GM06990 (cell line): ENCODE data around the gene SLC22A4.

Source experiments
- DNase-seq: peaks from one replicate; pipeline ENCODE4 v3.0.0-alpha.2; 2011; ENCODE audit not compliant: insufficient read length; ENCODE audit errors: extremely low read depth
- H3K27me3 ChIP-seq: replicated peaks from 2 replicates; pipeline ENCODE4 v1.6.0; 2011; ENCODE audit warnings: low read length; ENCODE audit not compliant: control insufficient read depth, insufficient read depth
- H3K36me3 ChIP-seq: 2 replicates; pipeline ENCODE4 v1.5.1; 2011; ENCODE audit warnings: low read length; ENCODE audit not compliant: control insufficient read depth, insufficient read depth
- H3K4me3 ChIP-seq: replicated peaks from 2 replicates; pipeline ENCODE4 v1.5.1; 2011; ENCODE audit warnings: low read depth, mild to moderate bottlenecking, control low read depth, low read length
- CTCF ChIP-seq: IDR thresholded peaks from 2 replicates; pipeline ENCODE4 v1.5.1; 2011; ENCODE audit warnings: low read length, control low read depth, mild to moderate bottlenecking, inconsistent platforms; ENCODE audit not compliant: insufficient read depth, poor library complexity, severe bottlenecking

The SLC22A4 gene

GRCh38 chr5:132260714-132261551 is 33.3 kb upstream of the SLC22A4 start:
- Histone ChIP-seq H3K27me3 (no peaks in the 10 kb centered on the region; the same call in 1 of the 2 replicates), H3K36me3 (no peaks in the 10 kb centered on the region), H3K4me3 (no peak overlapping the region)
- no peak for DNase-seq
- no peak for TF ChIP-seq CTCF

GRCh38 chr5:132261881-132262845 is 32.0 kb upstream of the SLC22A4 start:
- TF ChIP-seq CTCF: no peak
- DNase-seq: no peak
- Histone ChIP-seq H3K36me3 (no peaks in the 10 kb centered on the region), H3K27me3 (no peaks in the 10 kb centered on the region), H3K4me3 (no peak overlapping the region)

GRCh38 chr5:132262882-132263547 is 31.2 kb upstream of the SLC22A4 start:
- H3K27me3 ChIP-seq: no peaks in the 10 kb centered on the region
- TF ChIP-seq CTCF: no peak
- no peak for DNase-seq
- H3K36me3 ChIP-seq: no peaks in the 10 kb centered on the region
- H3K4me3 ChIP-seq: no peak overlapping the region

- DNase-seq: no peak
- H3K4me3 ChIP-seq: no peak overlapping the region
- H3K27me3 ChIP-seq: no peaks in the 10 kb centered on the region
- H3K36me3 ChIP-seq: no peaks in the 10 kb centered on the region
- TF ChIP-seq CTCF: no peak
These were observed 30.5 kb upstream of the SLC22A4 start for GRCh38 chr5:132263548-132264261.
